Left ventricle myocardium inferior (tissue), 1 donor: ENCODE measurements around the gene PPFIA4. TPM values are rescaled to one million over a fixed set of nuclear protein-coding genes. Genes with fewer than 3 reads are reported as not detected.

ENCODE experiments used
- DNase-seq: peaks from one replicate; pipeline ENCODE4 v3.0.0-alpha.2; 2020
- H3K27ac ChIP-seq: fragments of 200-600 bp; replicated peaks from 2 replicates; pipeline ENCODE4 v1.8.0; 2021
- H3K27me3 ChIP-seq: fragments of 200-600 bp; 2 replicates; pipeline ENCODE4 v1.8.0; 2021; ENCODE audit warnings: low read depth
- H3K36me3 ChIP-seq: fragments of 200-600 bp; 2 replicates; pipeline ENCODE4 v1.8.0; 2021
- H3K4me1 ChIP-seq: fragments of 200-600 bp; 2 replicates; pipeline ENCODE4 v1.8.0; 2021
- H3K4me3 ChIP-seq: fragments of 200-600 bp; 2 replicates; pipeline ENCODE4 v1.8.0; 2021; ENCODE audit warnings: mild to moderate bottlenecking, moderate library complexity
- H3K9me3 ChIP-seq: fragments of 200-600 bp; replicated peaks from 2 replicates; pipeline ENCODE4 v1.8.0; 2021
- intact Hi-C: fragments of 100-400 bp; cut with micrococcal nuclease; formaldehyde crosslinking; loops from one replicate; pipeline ENCODE4 v1.11.0; 2022
- total RNA-seq: library from RNA; stranded (reverse); fragmentation: NEBNext Ultra II Directional; extraction: Animal tissue kit (Norgen Biotek cat#: 25700); gene quantifications from one replicate; pipeline ENCODE4 v1.2.1, GENCODE V29; 2021
- TF ChIP-seq, protein P1 (sequence below): fragments of 200-600 bp; IDR thresholded peaks from 2 replicates; pipeline ENCODE4 v1.8.0; 2021; ENCODE audit warnings: antibody characterized with exemption, mild to moderate bottlenecking, borderline replicate concordance
- donor health status: DM: no; HTN: yes; CAD: no; lungs with severe emphysema.

Gene PPFIA4
- total RNA-seq, 1 donor from 2014 or later = 24.8 TPM

GRCh38 chr1:203049576-203050180 is 23.4 kb downstream of the PPFIA4 start:
- no peak for DNase-seq
- H3K36me3 ChIP-seq = peaks cover 14% of the 10 kb centered on the region
- no peak overlapping the region for H3K27ac ChIP-seq
- no peaks in the 10 kb centered on the region for H3K9me3 ChIP-seq
- TF ChIP-seq, protein P1, sequence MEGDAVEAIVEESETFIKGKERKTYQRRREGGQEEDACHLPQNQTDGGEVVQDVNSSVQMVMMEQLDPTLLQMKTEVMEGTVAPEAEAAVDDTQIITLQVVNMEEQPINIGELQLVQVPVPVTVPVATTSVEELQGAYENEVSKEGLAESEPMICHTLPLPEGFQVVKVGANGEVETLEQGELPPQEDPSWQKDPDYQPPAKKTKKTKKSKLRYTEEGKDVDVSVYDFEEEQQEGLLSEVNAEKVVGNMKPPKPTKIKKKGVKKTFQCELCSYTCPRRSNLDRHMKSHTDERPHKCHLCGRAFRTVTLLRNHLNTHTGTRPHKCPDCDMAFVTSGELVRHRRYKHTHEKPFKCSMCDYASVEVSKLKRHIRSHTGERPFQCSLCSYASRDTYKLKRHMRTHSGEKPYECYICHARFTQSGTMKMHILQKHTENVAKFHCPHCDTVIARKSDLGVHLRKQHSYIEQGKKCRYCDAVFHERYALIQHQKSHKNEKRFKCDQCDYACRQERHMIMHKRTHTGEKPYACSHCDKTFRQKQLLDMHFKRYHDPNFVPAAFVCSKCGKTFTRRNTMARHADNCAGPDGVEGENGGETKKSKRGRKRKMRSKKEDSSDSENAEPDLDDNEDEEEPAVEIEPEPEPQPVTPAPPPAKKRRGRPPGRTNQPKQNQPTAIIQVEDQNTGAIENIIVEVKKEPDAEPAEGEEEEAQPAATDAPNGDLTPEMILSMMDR = no peak
- H3K27me3 ChIP-seq = no peaks in the 10 kb centered on the region
- H3K4me1 ChIP-seq = peaks cover 15% of the 10 kb centered on the region
- H3K4me3 ChIP-seq = no peak overlapping the region
- intact Hi-C loops = loop anchor here (10.0 kb wide), 1 partner anchor 65 kb away; no protein-coding TSS in a partner anchor

DNA sequence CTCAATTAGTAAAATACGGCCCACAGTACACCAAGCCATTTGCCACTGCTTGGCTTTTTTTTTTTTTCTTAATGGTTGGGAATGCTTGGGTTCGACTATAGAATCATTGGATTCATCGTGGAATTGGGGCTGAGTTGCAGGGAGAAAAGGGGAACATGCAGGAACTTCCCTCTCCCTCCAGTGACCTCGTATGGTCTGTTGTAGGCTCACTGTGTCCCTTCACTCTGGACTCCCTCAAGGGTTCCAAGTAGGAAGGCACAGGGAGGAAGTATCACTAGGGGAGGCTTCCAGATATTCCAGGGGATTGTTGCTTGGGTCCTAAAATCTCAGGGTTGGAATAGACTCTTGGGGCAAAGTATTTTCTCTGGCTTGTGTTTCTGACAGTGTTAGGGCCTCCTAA is 24.5 kb downstream of the PPFIA4 start:
- H3K27me3 ChIP-seq = no peaks in the 10 kb centered on the region
- no peak overlapping the region for H3K27ac ChIP-seq
- no peak for DNase-seq
- TF ChIP-seq, protein P1 = no peak
- H3K36me3 ChIP-seq = peaks cover 17% of the 10 kb centered on the region
- H3K4me1 ChIP-seq = peaks cover 15% of the 10 kb centered on the region
- H3K4me3 ChIP-seq = no peak overlapping the region
- intact Hi-C loops = no loop called here
- H3K9me3 ChIP-seq = no peaks in the 10 kb centered on the region

- no peak overlapping the region for H3K27ac ChIP-seq
- H3K36me3 ChIP-seq = peaks cover 8% of the 10 kb centered on the region
- no peaks in the 10 kb centered on the region for H3K27me3 ChIP-seq
- no peaks in the 10 kb centered on the region for H3K9me3 ChIP-seq
- no peak overlapping the region for H3K4me3 ChIP-seq
- peaks cover 11% of the 10 kb centered on the region for H3K4me1 ChIP-seq
- intact Hi-C loops = no loop called here
- no peak for DNase-seq
- TF ChIP-seq, protein P1 = no peak
These were observed 25.6 kb downstream of the PPFIA4 start for GRCh38 chr1:203051841-203052324.

GRCh38 chr1:203052601-203053000 is 26.3 kb downstream of the PPFIA4 start:
- Histone ChIP-seq H3K9me3 (no peaks in the 10 kb centered on the region), H3K4me1 (peaks cover 13% of the 10 kb centered on the region), H3K27me3 (no peaks in the 10 kb centered on the region), H3K27ac (no peak overlapping the region), H3K36me3 (peaks cover 8% of the 10 kb centered on the region), H3K4me3 (no peak overlapping the region)
- no peak for DNase-seq
- TF ChIP-seq, protein P1 = no peak
- intact Hi-C loops = no loop called here

DNA sequence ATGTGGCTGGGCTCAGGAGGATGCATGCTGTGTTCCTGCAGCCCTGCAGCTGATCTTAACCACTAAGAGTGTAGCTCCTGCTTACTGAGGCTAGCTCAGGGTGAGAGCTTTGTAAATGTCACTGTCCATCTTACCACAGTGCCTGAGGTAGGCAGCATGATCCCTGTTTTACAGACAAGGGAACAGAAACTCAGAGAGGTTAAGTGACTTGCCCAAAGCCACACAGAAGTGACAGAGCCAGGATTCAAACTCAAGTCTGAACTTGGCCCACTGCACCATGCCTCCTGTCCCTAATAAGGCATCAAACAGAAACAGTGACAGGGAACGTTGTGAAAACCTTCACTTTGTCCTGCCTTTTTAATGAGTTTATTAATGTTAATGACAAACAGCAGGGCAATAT is 27.9 kb downstream of the PPFIA4 start:
- Histone ChIP-seq H3K36me3 (peaks cover 5% of the 10 kb centered on the region), H3K27me3 (no peaks in the 10 kb centered on the region), H3K4me3 (no peak overlapping the region), H3K27ac (no peak overlapping the region), H3K9me3 (no peaks in the 10 kb centered on the region), H3K4me1 (peaks cover 13% of the 10 kb centered on the region)
- no peak for DNase-seq
- intact Hi-C loops = no loop called here
- TF ChIP-seq, protein P1 = no peak
